ENCODE data around the gene FOXO3.

The FOXO3 gene

GRCh38 chr6:108580646-108581045 is 19.9 kb downstream of the FOXO3 start:
- H3K79me2 ChIP-seq (ENCODE audit: control insufficient read depth, low read length): peaks cover 31% of the 10 kb centered on the region
- no peaks in the 10 kb centered on the region for H3K9me3 ChIP-seq (ENCODE audit: control insufficient read depth, insufficient read depth, low read length)
- no peak for TF ChIP-seq EZH2phosphoT487 (IDR thresholded peaks at IDR 0.05; ENCODE audit: borderline replicate concordance, low read length)
- TF ChIP-seq CTCF (IDR thresholded peaks at IDR 0.05; ENCODE audit: low read depth, low read length, poor library complexity, severe bottlenecking): no peak
- H3K27ac ChIP-seq (ENCODE audit: low read depth, low read length): no peak overlapping the region
- no peaks in the 10 kb centered on the region for H4K20me1 ChIP-seq (ENCODE audit: control insufficient read depth, insufficient read depth, low read depth, low read length)
- H3K4me3 ChIP-seq (ENCODE audit: low read length): no peak overlapping the region
- H3K4me1 ChIP-seq (ENCODE audit: control insufficient read depth, low read length): peaks cover 11% of the 10 kb centered on the region
- no peaks in the 10 kb centered on the region for H3K27me3 ChIP-seq (ENCODE audit: control insufficient read depth, low read length)
- no peaks in the 10 kb centered on the region for H3K9me2 ChIP-seq (replicated peaks; ENCODE audit: control insufficient read depth, low read length)
- H3K36me3 ChIP-seq (ENCODE audit: control insufficient read depth, low read length): peaks cover 3% of the 10 kb centered on the region; the same call in 1 of the 2 replicates
- H3F3A ChIP-seq (ENCODE audit: control insufficient read depth, insufficient read depth): no peaks in the 10 kb centered on the region
- H3K4me2 ChIP-seq (ENCODE audit: low read length): no peak overlapping the region

GRCh38 chr6:108581237-108581931 is 20.7 kb downstream of the FOXO3 start:
- Histone ChIP-seq H3K27me3 (ENCODE audit: control insufficient read depth, low read length) (no peaks in the 10 kb centered on the region), H3K79me2 (ENCODE audit: control insufficient read depth, low read length) (peaks cover 33% of the 10 kb centered on the region), H3K27ac (ENCODE audit: low read depth, low read length) (no peak overlapping the region)

GRCh38 chr6:108581932-108582475 is 21.3 kb downstream of the FOXO3 start:
- Histone ChIP-seq H3K4me3 (ENCODE audit: low read length) (no peak overlapping the region), H3K9me3 (ENCODE audit: control insufficient read depth, insufficient read depth, low read length) (no peaks in the 10 kb centered on the region), H3K79me2 (ENCODE audit: control insufficient read depth, low read length) (peaks cover 37% of the 10 kb centered on the region), H3K27ac (ENCODE audit: low read depth, low read length) (no peak overlapping the region), H3K27me3 (ENCODE audit: control insufficient read depth, low read length) (no peaks in the 10 kb centered on the region), H3K4me1 (ENCODE audit: control insufficient read depth, low read length) (peaks cover under 1% of the 10 kb centered on the region), H4K20me1 (ENCODE audit: control insufficient read depth, insufficient read depth, low read depth, low read length) (no peaks in the 10 kb centered on the region), H3K9me2 (replicated peaks; ENCODE audit: control insufficient read depth, low read length) (no peaks in the 10 kb centered on the region), H3F3A (ENCODE audit: control insufficient read depth, insufficient read depth) (no peaks in the 10 kb centered on the region), H3K36me3 (ENCODE audit: control insufficient read depth, low read length) (peaks cover 3% of the 10 kb centered on the region; the same call in 1 of the 2 replicates), H3K4me2 (ENCODE audit: low read length) (no peak overlapping the region)
- TF ChIP-seq EZH2phosphoT487 (IDR thresholded peaks at IDR 0.05; ENCODE audit: borderline replicate concordance, low read length) (no peak), CTCF (IDR thresholded peaks at IDR 0.05; ENCODE audit: low read depth, low read length, poor library complexity, severe bottlenecking) (no peak)

More at GRCh38 chr6:108581237-108581931, 20.7 kb downstream of the FOXO3 start:
- Histone ChIP-seq H3K9me3 (ENCODE audit: control insufficient read depth, insufficient read depth, low read length) (no peaks in the 10 kb centered on the region), H3K9me2 (replicated peaks; ENCODE audit: control insufficient read depth, low read length) (no peaks in the 10 kb centered on the region), H3K4me1 (ENCODE audit: control insufficient read depth, low read length) (peaks cover 7% of the 10 kb centered on the region), H3K4me2 (ENCODE audit: low read length) (no peak overlapping the region), H3F3A (ENCODE audit: control insufficient read depth, insufficient read depth) (no peaks in the 10 kb centered on the region), H4K20me1 (ENCODE audit: control insufficient read depth, insufficient read depth, low read depth, low read length) (no peaks in the 10 kb centered on the region), H3K4me3 (ENCODE audit: low read length) (no peak overlapping the region), H3K36me3 (ENCODE audit: control insufficient read depth, low read length) (peaks cover 3% of the 10 kb centered on the region; the same call in 1 of the 2 replicates)
- TF ChIP-seq EZH2phosphoT487 (IDR thresholded peaks at IDR 0.05; ENCODE audit: borderline replicate concordance, low read length): no peak
- no peak for TF ChIP-seq CTCF (IDR thresholded peaks at IDR 0.05; ENCODE audit: low read depth, low read length, poor library complexity, severe bottlenecking)

All from DOHH2 (cell line).